TTC549 (cell line): Measurements from ENCODE around the gene SOHLH2.

Experiments
- FAIRE-seq: peaks from 2 replicates; lab custom pipeline; 2012; peaks lifted over from hg19 to GRCh38; lab: Jason Lieb, UNC

SOHLH2 gene

DNA sequence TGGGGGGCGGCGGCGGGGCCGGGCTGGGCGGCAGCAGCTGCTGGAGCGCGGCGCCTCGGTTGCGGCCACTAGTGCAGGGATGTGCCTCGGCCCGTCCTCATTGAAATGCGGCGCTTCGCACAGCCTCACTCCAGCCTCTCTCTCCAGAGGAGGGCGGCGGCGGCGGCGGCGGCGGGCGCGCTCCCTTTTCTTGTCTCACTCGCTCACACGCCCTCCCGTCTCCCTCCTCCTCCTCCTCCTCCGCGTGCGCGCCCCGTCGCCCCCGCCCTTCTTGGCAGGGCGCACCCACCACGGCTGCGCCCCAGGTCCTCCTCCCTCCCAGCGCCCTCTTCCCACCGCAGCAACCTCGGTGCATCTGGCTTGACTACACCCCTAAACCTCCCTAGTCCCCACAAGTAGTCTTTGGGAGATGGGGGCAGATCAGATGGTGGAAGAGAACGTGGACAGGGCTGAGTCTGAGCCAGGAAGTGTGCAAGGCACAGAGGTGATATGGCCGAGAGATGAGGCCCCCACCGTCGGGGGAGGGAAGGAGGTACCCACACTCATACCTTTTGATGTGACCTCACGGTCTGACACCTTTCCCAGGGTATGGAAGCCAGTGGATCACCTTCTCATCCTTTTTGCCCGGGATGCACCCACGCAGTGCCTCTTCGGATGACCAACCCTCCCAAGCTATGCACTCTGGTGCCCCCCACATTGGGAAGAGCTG is 83.0 kb downstream of the SOHLH2 start, which contains the start of gene DCLK1:
DCLK1 (minus strand) TSS at position 161 of the 709 bp plus-strand sequence.
- FAIRE-seq, result no peak

DNA sequence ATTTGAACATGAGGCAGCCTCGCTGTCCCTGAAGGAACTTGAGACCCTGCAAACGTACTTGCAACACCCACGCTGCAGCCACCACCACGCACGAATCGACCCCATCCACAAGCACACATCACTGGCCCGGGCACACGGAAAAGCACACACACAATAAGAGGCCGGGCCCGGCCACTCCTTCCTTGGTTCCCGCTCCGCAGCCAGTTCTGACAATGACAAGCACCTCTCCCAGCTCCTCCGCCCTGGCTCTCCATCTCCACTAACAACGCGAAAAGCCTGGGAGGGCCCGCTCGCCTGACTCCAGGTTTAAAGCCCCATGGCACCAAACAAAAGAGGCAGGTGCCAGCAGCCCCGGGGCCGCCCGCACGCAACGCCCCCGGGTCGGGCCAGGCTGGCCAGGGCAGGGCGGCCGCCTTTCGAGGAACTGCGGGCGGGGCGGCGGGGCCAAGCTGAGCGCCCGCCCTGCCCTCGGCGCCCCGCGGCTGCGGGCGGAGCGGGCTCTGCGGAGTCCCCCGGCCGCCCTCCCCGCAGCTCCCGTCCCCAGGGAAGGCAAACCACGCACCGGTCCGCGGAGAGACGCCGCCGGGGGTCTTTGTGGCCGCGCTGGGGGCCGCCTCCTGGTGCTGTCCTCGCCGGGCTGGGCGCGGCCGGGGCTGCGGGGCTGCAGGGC is 83.7 kb downstream of the SOHLH2 start:
- no peak for FAIRE-seq

DNA sequence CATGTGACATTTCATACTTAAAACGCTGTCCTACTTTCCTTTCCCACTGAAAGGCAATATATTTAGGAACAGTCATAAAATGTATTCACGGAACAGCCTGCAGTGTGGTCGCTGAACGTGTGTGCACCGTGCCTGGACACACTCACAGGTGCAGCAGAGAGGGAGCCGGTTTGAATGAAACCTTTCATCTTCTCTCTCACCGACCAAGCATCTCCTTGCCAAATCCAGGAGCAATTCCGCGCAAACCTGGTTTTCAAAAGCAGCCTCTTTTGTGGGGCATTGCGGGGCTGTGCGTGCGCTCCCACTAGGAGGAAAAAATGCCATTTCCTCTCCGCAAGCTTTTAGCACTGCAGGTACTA is 84.2 kb downstream of the SOHLH2 start:
- no peak for FAIRE-seq

DNA sequence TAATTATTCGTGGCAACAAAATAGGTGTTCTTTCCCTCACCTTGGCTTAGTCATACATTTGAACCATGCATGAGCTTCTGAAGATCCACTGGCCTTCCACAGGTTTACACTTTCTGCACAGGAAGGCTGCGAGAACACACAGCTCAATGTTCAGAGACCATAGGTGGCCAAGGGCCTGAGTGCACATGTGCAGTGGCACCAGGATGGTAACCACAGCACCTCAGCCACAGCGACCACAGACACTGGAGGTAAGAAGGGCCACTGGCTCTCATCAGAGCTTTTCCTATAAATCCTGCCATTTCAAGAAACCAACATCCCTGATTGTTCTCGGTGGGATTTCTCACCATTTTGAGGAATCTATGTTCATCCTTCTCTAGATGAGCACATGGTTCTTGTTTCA is 84.8 kb downstream of the SOHLH2 start:
- FAIRE-seq, result no peak

DNA sequence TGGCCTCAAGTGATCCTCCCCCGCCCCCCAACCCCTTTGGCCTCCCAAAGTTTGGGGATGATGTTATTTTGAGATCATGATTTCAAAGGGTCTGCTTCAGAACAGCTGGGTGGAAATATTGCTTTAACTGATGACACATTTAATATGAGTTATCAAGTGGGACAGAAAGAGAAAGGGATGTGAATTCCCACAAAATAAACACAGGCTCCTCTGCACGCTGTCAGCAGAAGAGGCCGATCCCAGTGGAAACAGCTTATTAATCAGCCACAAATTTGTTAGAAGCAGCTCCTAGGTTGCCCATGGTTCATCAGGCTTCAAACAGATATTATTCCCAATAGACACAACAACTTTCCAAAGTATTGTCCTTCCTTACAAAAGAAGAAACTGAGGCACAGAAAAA is 87.9 kb downstream of the SOHLH2 start:
- no peak for FAIRE-seq

DNA sequence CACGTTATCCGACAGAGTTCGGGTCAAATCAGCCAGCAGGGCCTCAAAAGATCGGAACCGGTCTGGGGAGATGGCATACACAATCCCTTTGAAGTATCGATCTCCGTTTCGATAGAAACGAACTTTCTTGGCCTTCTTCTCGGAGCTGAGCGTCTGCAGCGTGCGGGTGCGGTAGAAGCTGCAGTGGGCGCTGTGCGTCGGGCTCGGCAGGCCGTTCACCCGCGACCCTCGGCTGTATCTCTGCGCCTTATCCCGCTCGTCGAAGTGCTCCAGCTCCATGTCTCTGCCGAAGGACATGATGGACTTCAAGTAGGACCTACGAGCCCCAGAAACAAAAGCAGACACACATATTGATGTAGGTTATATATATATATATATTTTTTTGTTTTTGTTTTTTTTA is 88.5 kb downstream of the SOHLH2 start:
- no peak for FAIRE-seq

DNA sequence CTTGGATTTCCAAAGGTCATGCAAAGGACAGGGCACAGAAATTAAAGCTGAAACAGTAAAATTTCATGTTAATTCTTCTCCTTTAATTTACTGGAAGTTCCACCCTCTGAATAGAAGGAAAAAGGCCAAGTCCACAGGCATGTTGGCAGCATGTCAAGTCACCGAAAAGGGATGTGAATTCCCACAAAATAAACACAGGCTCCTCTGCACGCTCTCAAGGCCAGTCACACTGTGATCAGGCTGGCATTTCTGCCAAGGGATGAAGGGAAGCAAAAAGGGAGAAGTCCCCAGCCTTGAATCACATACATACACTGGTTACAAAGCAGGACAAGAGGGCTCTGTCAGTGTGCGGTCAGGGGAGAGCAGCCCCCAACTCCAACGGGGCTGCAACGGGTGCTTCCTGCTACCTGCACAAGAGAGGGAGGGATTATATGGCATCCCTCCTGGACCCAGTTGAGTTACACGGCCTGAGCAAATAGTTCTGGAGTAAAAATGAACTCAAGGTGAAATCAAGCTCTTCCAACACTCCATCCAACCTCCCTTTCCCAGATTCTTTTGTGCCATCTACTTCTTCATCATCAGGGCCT is 90.0 kb downstream of the SOHLH2 start:
- FAIRE-seq, result no peak
